T1000 (cell line): ENCODE results near the gene LPIN3.

Source experiments
- DNase-seq: peaks from one replicate; lab custom pipeline; 2025; ENCODE audit warnings: mixed read lengths; lab: John Stamatoyannopoulos, UW

Gene LPIN3

GRCh38 chr20:41327178-41327577 lies 13.4 kb upstream of the LPIN3 start:
- no peak for DNase-seq

- DNase-seq = peak; percentile 81
Observed at GRCh38 chr20:41329435-41330342, 10.9 kb upstream of the LPIN3 start.

- DNase-seq = no peak
Observed at GRCh38 chr20:41330343-41330720, 10.3 kb upstream of the LPIN3 start.

- no peak for DNase-seq
Observed at GRCh38 chr20:41330941-41331340, 9.7 kb upstream of the LPIN3 start.

- DNase-seq = no peak
Observed at GRCh38 chr20:41331731-41332130, 8.9 kb upstream of the LPIN3 start.

GRCh38 chr20:41334036-41334435 lies 6.6 kb upstream of the LPIN3 start:
- DNase-seq = no peak

- DNase-seq = no peak
Observed at GRCh38 chr20:41334443-41335421, 5.9 kb upstream of the LPIN3 start.

GRCh38 chr20:41335591-41335990 lies 5.0 kb upstream of the LPIN3 start:
- no peak for DNase-seq

- DNase-seq = no peak
Observed at GRCh38 chr20:41336711-41337492, 3.7 kb upstream of the LPIN3 start.

GRCh38 chr20:41339957-41340326 lies 679 bp upstream of the LPIN3 start:
- peak; percentile 58 for DNase-seq

- no peak for DNase-seq
Observed at GRCh38 chr20:41342474-41343464, 2.1 kb downstream of the LPIN3 start.

- no peak for DNase-seq
Observed at GRCh38 chr20:41344477-41344876, 3.9 kb downstream of the LPIN3 start.

GRCh38 chr20:41344938-41345728 lies 4.5 kb downstream of the LPIN3 start:
- DNase-seq = no peak

GRCh38 chr20:41345729-41346067 lies 5.1 kb downstream of the LPIN3 start:
- no peak for DNase-seq

GRCh38 chr20:41347523-41348429 lies 7.2 kb downstream of the LPIN3 start:
- no peak for DNase-seq

- DNase-seq = no peak
Observed at GRCh38 chr20:41348430-41349172, 8.0 kb downstream of the LPIN3 start.

GRCh38 chr20:41349266-41349665 lies 8.6 kb downstream of the LPIN3 start:
- DNase-seq = no peak

- no peak for DNase-seq
Observed at GRCh38 chr20:41349943-41350342, 9.3 kb downstream of the LPIN3 start.
